Activated CD4-positive, CD25-positive, alpha-beta regulatory T cell treated with anti-CD3 and anti-CD28 coated beads, Interleukin-2, amount 50 U/mL, for 72 hours (primary cell): Measurements from ENCODE around the gene CDKAL1.

Experiments
- DNase-seq: peaks from one replicate; pipeline ENCODE4 v3.0.0; 2021

The CDKAL1 gene

GRCh38 chr6:21198032-21198640, 663.9 kb downstream of the CDKAL1 start:
- no peak for DNase-seq

GRCh38 chr6:21199262-21199661, 665.0 kb downstream of the CDKAL1 start:
- DNase-seq, result no peak

DNA sequence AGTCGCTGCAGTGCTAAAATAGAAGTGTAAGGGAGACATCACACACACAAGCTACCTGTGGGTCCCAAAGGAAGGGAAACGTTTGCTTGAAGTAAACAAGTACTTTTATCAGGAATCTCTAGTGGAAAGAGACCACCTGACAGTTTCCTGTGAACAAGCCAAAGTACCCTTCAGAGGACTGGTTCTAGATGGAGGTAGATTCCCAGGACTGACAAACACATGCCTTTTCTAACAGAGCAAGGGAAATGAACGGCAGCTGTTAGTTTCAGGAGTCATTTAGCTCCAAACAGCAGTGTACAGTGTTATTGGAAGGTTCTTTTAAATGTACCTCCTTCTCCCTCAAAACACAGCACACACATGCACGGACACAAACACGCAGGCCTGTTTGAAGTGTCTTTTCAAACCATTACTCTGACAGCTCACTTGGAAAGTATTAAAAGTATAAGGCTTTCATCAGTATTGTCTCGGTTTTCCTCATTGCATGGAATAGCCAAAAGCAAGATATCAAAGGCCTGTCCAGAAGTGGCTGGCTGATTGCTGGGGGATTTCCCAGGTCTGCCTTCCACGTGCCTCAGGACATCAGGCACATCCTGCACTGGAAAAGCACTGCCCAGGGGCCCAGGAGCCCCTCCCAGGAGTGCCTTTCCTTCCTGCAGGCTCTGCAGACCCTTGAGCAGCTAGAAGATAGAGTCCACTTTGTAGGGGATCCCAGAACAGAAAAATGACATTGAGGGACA, 666.0 kb downstream of the CDKAL1 start:
- no peak for DNase-seq

GRCh38 chr6:21201187-21201586, 666.9 kb downstream of the CDKAL1 start:
- DNase-seq, result no peak

- no peak for DNase-seq
Measured at GRCh38 chr6:21201637-21202350, 667.5 kb downstream of the CDKAL1 start.

DNA sequence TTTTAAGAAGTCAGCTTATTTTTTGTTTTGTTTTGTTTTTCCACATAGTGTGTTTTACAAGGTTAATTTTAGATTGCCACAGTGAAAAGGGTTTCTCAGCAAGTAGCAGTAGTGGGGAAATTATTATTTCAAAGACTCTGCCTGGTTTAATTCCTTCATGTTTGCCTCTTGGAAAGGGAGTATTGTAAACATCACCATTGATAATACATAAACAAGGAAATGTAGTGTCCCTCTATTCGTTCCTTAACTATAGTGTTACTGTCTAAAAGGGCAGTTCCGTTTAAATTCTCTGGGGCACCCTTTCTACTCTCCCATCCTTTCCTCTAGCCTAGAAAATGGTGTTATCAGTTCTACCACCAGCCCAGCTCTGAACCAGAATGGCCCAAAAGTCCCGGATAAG, 668.3 kb downstream of the CDKAL1 start:
- DNase-seq, result no peak

DNA sequence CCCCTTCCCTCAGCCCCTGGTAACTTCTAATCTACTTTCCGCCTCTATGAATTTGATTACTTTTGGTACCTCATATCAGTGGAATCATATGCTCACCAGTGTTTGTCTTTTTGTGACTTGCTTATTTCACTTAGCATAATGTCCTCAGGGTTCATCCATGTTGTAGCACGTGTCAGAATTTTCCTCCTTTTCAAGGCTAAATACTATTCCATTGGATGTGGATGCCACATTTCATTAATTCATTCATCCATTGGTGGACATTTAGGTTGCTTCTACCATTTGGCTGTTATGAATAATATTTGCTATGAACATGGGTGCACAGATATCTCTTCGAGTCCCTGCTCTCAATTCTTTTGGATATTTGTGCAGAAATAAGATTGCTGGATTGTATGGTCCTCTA, 670.7 kb downstream of the CDKAL1 start:
- DNase-seq, result no peak

DNA sequence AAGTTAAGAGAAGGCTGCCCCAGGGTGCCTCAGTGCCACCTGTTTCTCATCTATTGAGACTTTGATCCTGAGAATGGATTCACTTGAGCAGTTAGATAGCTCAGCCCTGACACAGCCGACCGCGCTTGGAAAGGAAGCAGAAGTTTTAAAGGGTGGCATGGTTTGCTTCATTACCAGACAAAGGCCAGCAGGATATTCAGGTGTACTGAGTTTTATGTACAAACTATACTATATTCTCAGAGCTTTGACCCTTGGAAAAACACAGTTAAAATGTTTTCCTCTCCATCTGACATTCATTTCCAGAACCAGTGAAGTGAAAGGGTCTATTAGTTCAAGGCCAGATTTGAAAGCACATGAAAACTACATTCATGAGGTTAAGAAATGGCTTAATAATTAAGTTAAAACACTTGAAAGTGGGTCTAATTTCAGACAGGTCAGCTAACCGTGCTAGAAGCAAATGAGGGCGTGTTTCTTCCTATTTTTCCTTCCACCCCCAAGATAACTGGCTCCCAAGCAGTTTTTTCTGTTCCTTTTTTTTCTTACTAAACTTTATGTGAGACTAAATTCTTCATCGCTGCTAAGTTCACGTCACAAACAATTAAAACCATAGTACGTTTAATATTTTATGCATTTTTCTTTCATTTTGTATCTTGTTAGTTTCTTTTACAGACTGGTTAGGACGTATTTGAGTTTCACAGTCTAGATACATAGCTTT, 674.0 kb downstream of the CDKAL1 start:
- DNase-seq, result no peak

- DNase-seq, result no peak
Measured at GRCh38 chr6:21208796-21209186, 674.5 kb downstream of the CDKAL1 start.

DNA sequence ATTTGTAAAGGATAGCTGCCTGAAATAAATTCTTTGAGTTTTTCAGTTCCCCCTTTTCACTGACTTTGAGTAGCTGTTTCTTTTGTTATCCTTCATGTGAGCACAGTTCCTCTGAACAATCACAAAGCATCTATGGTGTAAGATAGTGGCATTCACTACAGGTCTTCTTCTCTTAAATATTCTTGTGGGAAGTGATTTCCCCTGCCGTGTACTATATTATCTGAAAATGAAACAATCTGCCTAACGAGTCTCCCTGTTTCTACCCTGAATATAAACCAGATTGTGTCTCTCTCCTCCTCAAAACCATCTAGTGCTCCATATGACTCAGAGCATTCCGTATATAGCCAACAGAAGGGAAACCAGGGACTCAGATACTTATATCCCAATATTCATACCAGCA, 679.2 kb downstream of the CDKAL1 start:
- DNase-seq, result no peak

DNA sequence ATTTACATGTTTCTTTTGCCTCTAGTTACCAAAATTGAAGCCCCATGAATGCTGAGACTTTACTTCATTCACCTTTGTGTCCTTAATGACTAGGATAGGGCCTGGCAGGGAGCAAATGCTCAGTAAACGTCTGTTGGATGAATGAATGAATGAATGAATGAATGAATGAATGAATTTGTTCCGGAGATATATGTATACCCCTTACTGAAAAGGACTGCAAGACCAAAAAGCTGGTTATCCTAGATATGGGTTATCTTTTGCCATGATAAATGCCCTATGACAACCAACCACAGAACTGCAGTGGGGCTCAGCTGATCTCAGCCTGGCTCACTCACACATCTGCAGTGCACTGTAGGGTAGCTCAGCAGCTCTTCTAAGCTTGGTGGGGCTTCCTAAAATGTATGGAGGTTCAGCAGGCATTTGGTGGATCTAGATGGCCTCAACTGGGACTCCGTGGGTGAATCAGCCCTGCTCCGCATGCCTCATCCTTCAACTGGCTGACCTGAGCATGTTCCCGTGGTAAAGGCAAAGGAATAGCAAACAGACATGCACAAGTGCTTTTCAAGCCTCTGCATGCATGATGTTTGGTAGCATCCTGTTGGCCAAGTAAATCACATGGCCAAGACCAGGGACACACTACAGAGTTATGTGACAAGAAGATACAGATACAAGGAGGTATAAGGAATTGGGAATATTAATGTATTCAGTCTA, 680.6 kb downstream of the CDKAL1 start:
- no peak for DNase-seq

GRCh38 chr6:21219241-21219640, 685.0 kb downstream of the CDKAL1 start:
- DNase-seq, result no peak

- no peak for DNase-seq
Measured at GRCh38 chr6:21219856-21220255, 685.6 kb downstream of the CDKAL1 start.

- no peak for DNase-seq
Measured at GRCh38 chr6:21220271-21220987, 686.2 kb downstream of the CDKAL1 start.

DNA sequence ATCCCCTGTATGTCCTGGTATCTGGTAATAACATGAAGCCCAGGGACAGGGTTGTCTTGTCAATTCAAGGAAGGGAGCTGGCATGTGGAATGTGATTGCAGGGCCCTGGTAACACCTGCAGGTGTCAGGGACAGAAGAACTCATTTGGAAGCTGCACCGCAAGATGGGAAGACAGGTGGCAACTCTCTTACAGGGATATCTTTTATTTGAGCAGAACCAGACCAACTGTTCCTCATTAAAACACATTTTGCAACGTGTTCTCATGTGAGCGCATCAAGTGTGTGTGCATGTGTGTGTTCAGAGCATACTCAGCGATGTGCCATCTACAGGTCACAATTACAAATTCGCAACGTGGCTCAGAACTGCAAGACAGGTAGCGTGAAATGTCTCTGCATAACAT, 688.4 kb downstream of the CDKAL1 start:
- no peak for DNase-seq

- no peak for DNase-seq
Measured at GRCh38 chr6:21225912-21226311, 691.7 kb downstream of the CDKAL1 start.

GRCh38 chr6:21227486-21227885, 693.2 kb downstream of the CDKAL1 start:
- DNase-seq, result no peak

GRCh38 chr6:21228411-21228810, 694.2 kb downstream of the CDKAL1 start:
- no peak for DNase-seq

DNA sequence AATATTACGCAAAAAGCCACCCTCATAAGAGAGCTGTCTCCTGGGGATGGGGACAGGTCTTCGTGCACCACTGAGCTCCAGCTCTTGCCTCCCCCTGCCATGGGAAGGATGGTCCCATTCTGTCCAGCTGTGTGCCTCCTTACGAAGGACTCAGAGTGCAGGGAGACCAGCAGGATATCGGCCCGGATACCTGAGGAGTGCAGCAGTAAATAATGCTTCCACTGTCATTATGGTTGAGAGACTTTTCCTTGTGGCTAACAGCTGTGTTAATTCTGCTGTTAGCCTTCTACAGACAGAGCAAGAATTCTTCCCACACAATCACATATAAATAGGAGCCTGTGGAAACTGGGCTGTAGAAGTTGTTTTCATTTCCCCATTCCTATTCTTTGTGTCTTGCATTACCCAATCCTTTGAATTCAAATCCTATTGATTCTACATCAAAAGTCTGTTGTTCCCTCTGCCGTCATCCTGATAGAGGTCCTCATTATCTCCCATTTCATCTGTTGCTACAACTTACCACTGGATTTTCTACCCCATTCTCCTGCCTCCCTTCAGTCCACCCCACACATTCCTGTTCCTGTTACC, 694.7 kb downstream of the CDKAL1 start:
- no peak for DNase-seq

GRCh38 chr6:21230536-21230935, 696.3 kb downstream of the CDKAL1 start:
- DNase-seq, result no peak

GRCh38 chr6:21235162-21235561, 700.9 kb downstream of the CDKAL1 start:
- DNase-seq, result no peak

DNA sequence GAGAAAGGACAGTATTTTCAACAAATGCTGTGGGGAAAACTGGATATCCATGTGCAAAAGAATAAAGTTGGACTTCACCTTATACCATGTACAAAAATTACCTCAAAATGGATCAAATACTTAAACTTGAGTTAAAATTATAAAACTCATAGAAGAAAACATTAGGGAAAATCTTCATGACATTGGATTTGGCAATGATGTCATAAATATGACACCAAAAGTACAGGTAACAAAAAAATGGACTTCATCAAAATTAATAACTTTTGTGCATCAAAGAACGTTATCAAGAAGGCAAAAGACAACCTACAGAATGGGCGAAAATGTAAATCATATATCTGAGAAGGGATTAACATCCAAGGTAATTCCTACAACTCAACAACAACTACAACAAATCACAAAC, 704.0 kb downstream of the CDKAL1 start:
- no peak for DNase-seq
